GM19397 (cell line): ENCODE measurements around the gene PCDHGA12.
"Not testable (repeated sequence)": the region's sequence is repeated elsewhere in the genome, so short reads cannot be mapped to it uniquely, and the experiment has no call there.

Source experiments
- ATAC-seq: cut with Tn5 transposase; IDR thresholded peaks from one replicate; pipeline ENCODE4 v1.9.1; 2021; ENCODE audit warnings: mild to moderate bottlenecking, moderate library complexity; ENCODE audit not compliant: unreplicated experiment

Gene PCDHGA12

GRCh38 chr5:141430332-141431113 lies at the start of gene PCDHGA12:
Gene PCDHGA12, plus strand, starts transcription at chr5:141430507. Its CDS starts 253 bp downstream, at chr5:141430760.
- ATAC-seq = no peak

GRCh38 chr5:141382469-141383294 lies 47.6 kb upstream of the PCDHGA12 start, which contains the start of gene PCDHGA7:
Gene PCDHGA7, plus strand, starts transcription at chr5:141382742. Its CDS starts 158 bp downstream, at chr5:141382900.
- no peak for ATAC-seq

GRCh38 chr5:141383345-141383744 lies 47.0 kb upstream of the PCDHGA12 start:
- no peak for ATAC-seq

GRCh38 chr5:141384471-141385267 lies 45.6 kb upstream of the PCDHGA12 start:
- no peak for ATAC-seq

- peak; percentile 94 for ATAC-seq
Observed at GRCh38 chr5:141387557-141388311, 42.6 kb upstream of the PCDHGA12 start, which contains the start of gene PCDHGB4. Gene PCDHGB4, plus strand, starts transcription at chr5:141387698. Its CDS starts 187 bp downstream, at chr5:141387885.

GRCh38 chr5:141388661-141389060 lies 41.6 kb upstream of the PCDHGA12 start:
- no peak for ATAC-seq

- no peak for ATAC-seq
Observed at GRCh38 chr5:141389153-141390042, 40.9 kb upstream of the PCDHGA12 start.

- no peak for ATAC-seq
Observed at GRCh38 chr5:141392429-141393198, 37.7 kb upstream of the PCDHGA12 start, which contains the start of gene PCDHGA8. Gene PCDHGA8, plus strand, starts transcription at chr5:141392633. Its CDS starts 181 bp downstream, at chr5:141392814.

- ATAC-seq = no peak
Observed at GRCh38 chr5:141393267-141393666, 37.0 kb upstream of the PCDHGA12 start.

GRCh38 chr5:141394401-141395187 lies 35.7 kb upstream of the PCDHGA12 start:
- not testable (repeated sequence) for ATAC-seq

- peak; percentile 96 for ATAC-seq
Observed at GRCh38 chr5:141397756-141398551, 32.4 kb upstream of the PCDHGA12 start, which contains the start of gene PCDHGB5. Gene PCDHGB5, plus strand, starts transcription at chr5:141397947. Its CDS starts 181 bp downstream, at chr5:141398128.

- ATAC-seq = no peak
Observed at GRCh38 chr5:141398608-141399007, 31.7 kb upstream of the PCDHGA12 start.

- ATAC-seq = no peak
Observed at GRCh38 chr5:141399555-141400258, 30.6 kb upstream of the PCDHGA12 start.

GRCh38 chr5:141402553-141403243 lies 27.6 kb upstream of the PCDHGA12 start, which contains the start of gene PCDHGA9:
Gene PCDHGA9, plus strand, starts transcription at chr5:141402778. Its CDS starts 175 bp downstream, at chr5:141402953.
- no peak for ATAC-seq

- ATAC-seq = no peak
Observed at GRCh38 chr5:141403387-141403786, 26.9 kb upstream of the PCDHGA12 start.
